Brain microvascular endothelial cell (primary cell): ENCODE results near the gene OAS3.
"Not testable (repeated sequence)": the region's sequence is repeated elsewhere in the genome, so short reads cannot be mapped to it uniquely, and the experiment has no call there.

ENCODE experiments used
- DNase-seq: peaks from one replicate; pipeline ENCODE4 v3.0.0-alpha.2; 2020
- H3K27ac ChIP-seq: fragments of 250-450 bp; sonication (Bioruptor Pico); 2 replicates; pipeline ENCODE4 v1.5.1; 2020; ENCODE audit warnings: mild to moderate bottlenecking, moderate library complexity
- H3K27me3 ChIP-seq: fragments of 250-450 bp; sonication (Bioruptor Pico); replicated peaks from 2 replicates; pipeline ENCODE4 v1.5.1; 2020; ENCODE audit warnings: mild to moderate bottlenecking
- H3K36me3 ChIP-seq: fragments of 250-450 bp; sonication (Bioruptor Pico); replicated peaks from 2 replicates; pipeline ENCODE4 v1.5.1; 2020; ENCODE audit warnings: mild to moderate bottlenecking
- H3K4me3 ChIP-seq: 2 replicates; pipeline ENCODE4 v1.5.1; 2011; ENCODE audit warnings: low read depth, mild to moderate bottlenecking, control low read depth, low read length, moderate library complexity
- CTCF ChIP-seq: IDR thresholded peaks from 2 replicates; pipeline ENCODE4 v1.5.1; 2011; ENCODE audit warnings: low read depth, mild to moderate bottlenecking, moderate library complexity, low read length, control low read depth, inconsistent platforms; ENCODE audit errors: missing control alignments
- in situ Hi-C: cut with HindIII; loops from 2 replicates; pipeline ENCODE4 v1.10.0; 2017; ENCODE audit warnings: low sequenced_read_pairs, low pct_ligation_motif_present

OAS3 gene

GRCh38 chr12:112906712-112907414 lies 31.4 kb upstream of the OAS3 start, which contains the start of gene OAS1:
OAS1 (plus strand) TSS chr12:112906962; CDS start chr12:112907040, 78 bp downstream.
- DNase-seq: peak; percentile 55
- Histone ChIP-seq H3K4me3 (peak within 1 kb of the TSS; percentile 29), H3K27ac (no peak within 1 kb of the TSS), H3K36me3 (no peaks in the 10 kb centered on the region), H3K27me3 (no peaks in the 10 kb centered on the region)
- TF ChIP-seq CTCF: no peak
- in situ Hi-C loops: no loop called here

- no peak for DNase-seq
- Histone ChIP-seq H3K27me3 (no peaks in the 10 kb centered on the region), H3K27ac (no peak overlapping the region), H3K4me3 (no peak overlapping the region), H3K36me3 (no peaks in the 10 kb centered on the region)
- in situ Hi-C loops: no loop called here
- no peak for TF ChIP-seq CTCF
Observed at GRCh38 chr12:112907415-112908157, 30.7 kb upstream of the OAS3 start.

- in situ Hi-C loops: no loop called here
- no peak for TF ChIP-seq CTCF
- H3K27me3 ChIP-seq: no peaks in the 10 kb centered on the region
- H3K27ac ChIP-seq: no peak overlapping the region
- DNase-seq: no peak
- no peaks in the 10 kb centered on the region for H3K36me3 ChIP-seq
- H3K4me3 ChIP-seq: no peak overlapping the region
Observed at GRCh38 chr12:112908548-112908947, 29.7 kb upstream of the OAS3 start.

- Histone ChIP-seq H3K36me3 (no peaks in the 10 kb centered on the region), H3K4me3 (no peak overlapping the region), H3K27ac (no peak overlapping the region), H3K27me3 (no peaks in the 10 kb centered on the region)
- TF ChIP-seq CTCF: no peak
- in situ Hi-C loops: no loop called here
- DNase-seq: no peak
Observed at GRCh38 chr12:112909693-112910092, 28.6 kb upstream of the OAS3 start.

GRCh38 chr12:112913038-112913688 lies 25.1 kb upstream of the OAS3 start:
- DNase-seq: no peak
- Histone ChIP-seq H3K27ac (no peak overlapping the region), H3K36me3 (no peaks in the 10 kb centered on the region), H3K27me3 (no peaks in the 10 kb centered on the region), H3K4me3 (no peak overlapping the region)
- TF ChIP-seq CTCF: no peak
- in situ Hi-C loops: no loop called here

- in situ Hi-C loops, H3K27me3 ChIP-seq, H3K4me3 ChIP-seq, H3K27ac ChIP-seq, DNase-seq, H3K36me3 ChIP-seq: not testable (repeated sequence)
Observed at GRCh38 chr12:112913888-112914287, 24.4 kb upstream of the OAS3 start.
